Measurements from ENCODE around the gene BEX4. TPM values are rescaled to one million over a fixed set of nuclear protein-coding genes. Genes with fewer than 3 reads are reported as not detected.

BEX4 gene
- total and polyA plus RNA-seq, 2 donors (not counting 3 experiments of a cell fraction or from before 2014, with no cell fraction given), result 17.8 to 30.3 TPM

DNA sequence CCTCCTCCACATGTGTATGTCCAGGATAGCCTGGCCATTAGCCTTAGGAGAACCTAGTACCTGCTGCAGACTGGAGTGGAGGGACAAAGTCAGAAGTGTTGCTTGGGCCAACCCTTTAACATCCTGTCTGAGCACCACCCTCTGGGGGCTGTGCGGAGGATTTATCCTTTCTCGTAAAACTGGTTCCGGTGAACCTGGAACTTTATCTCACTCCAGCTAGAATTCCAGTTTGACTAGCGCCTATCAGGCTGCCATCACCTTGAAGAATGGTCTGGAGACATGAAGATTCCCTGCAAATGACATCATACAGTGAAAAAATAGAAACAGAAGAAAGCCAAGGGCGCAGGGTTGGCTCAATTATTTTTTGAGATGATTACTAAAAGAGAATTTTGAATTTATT, 36.1 kb downstream of the BEX4 start:
- dilution Hi-C loops (cut with MboI; ENCODE audit: extremely low pct_ligation_motif_present, low sequenced_read_pairs), result no loop called here
- CTCF ChIA-PET, result interaction anchor here (1.3 kb wide), 1 partner anchor 40 kb away, joined by 5 read pairs; no protein-coding TSS in a partner anchor
- H3K9me3 ChIP-seq (replicated peaks; ENCODE audit: control insufficient read depth, insufficient read depth, low read length), result no peaks in the 10 kb centered on the region
- TF ChIP-seq MYC (IDR thresholded peaks at IDR 0.05; ENCODE audit: low read depth, low read length) (no peak), FOS (IDR thresholded peaks at IDR 0.05; ENCODE audit: borderline replicate concordance, insufficient read depth, low read length) (no peak), EZH2 (IDR thresholded peaks at IDR 0.05; ENCODE audit: borderline replicate concordance, low read depth, low read length, severe bottlenecking) (no peak), POLR2A (IDR thresholded peaks at IDR 0.05; ENCODE audit: low read depth, low read length) (no peak), GATA2 (IDR thresholded peaks at IDR 0.05; ENCODE audit: insufficient read depth, insufficient read length, low read depth, low read length) (no peak), JUN (IDR thresholded peaks at IDR 0.05; ENCODE audit: borderline replicate concordance, insufficient read depth, insufficient read length, low read depth) (no peak), POLR2AphosphoS5 (IDR thresholded peaks at IDR 0.05; ENCODE audit: insufficient read depth, low read depth, low read length) (no peak)
- TF ChIP-seq, protein P1, sequence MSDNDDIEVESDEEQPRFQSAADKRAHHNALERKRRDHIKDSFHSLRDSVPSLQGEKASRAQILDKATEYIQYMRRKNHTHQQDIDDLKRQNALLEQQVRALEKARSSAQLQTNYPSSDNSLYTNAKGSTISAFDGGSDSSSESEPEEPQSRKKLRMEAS (IDR thresholded peaks at IDR 0.05; ENCODE audit: insufficient read depth, insufficient read length), result no peak
- TF ChIP-seq, protein P2, sequence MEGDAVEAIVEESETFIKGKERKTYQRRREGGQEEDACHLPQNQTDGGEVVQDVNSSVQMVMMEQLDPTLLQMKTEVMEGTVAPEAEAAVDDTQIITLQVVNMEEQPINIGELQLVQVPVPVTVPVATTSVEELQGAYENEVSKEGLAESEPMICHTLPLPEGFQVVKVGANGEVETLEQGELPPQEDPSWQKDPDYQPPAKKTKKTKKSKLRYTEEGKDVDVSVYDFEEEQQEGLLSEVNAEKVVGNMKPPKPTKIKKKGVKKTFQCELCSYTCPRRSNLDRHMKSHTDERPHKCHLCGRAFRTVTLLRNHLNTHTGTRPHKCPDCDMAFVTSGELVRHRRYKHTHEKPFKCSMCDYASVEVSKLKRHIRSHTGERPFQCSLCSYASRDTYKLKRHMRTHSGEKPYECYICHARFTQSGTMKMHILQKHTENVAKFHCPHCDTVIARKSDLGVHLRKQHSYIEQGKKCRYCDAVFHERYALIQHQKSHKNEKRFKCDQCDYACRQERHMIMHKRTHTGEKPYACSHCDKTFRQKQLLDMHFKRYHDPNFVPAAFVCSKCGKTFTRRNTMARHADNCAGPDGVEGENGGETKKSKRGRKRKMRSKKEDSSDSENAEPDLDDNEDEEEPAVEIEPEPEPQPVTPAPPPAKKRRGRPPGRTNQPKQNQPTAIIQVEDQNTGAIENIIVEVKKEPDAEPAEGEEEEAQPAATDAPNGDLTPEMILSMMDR (IDR thresholded peaks at IDR 0.05; ENCODE audit: extremely low read depth in 1 of 2, insufficient read depth in 1 of 2, low read depth in 1 of 2, low read length in 2 of 2), result no peak
- no peak for FAIRE-seq
- H2AFZ ChIP-seq (ENCODE audit: low read depth, low read length), result no peak overlapping the region
- no TSS peak for BruUV-seq (replicated peaks)
- intact Hi-C loops (cut with micrococcal nuclease), result no loop called here
- POLR2A ChIA-PET, result no interaction called here
- no peak for DNase-seq (ENCODE audit: low read depth, low spot score)
- H3K4me2 ChIP-seq (ENCODE audit: insufficient read depth, low read length), result no peak overlapping the region
- no peaks in the 10 kb centered on the region for H3K9me1 ChIP-seq (replicated peaks; ENCODE audit: control insufficient read depth, extremely low read depth, insufficient read depth, low read length)
- no peak overlapping the region for H3K27ac ChIP-seq (ENCODE audit: insufficient read depth, low read depth, low read length)
- no peak overlapping the region for H3K9ac ChIP-seq (replicated peaks; ENCODE audit: extremely low read depth, insufficient read depth, low read length)
- H3K36me3 ChIP-seq (ENCODE audit: control insufficient read depth in 2 of 2, extremely low read depth in 1 of 2, insufficient read depth in 2 of 2, low read length in 2 of 2), result no peaks in the 10 kb centered on the region
- peaks cover 12% of the 10 kb centered on the region for H3K4me1 ChIP-seq (ENCODE audit: control insufficient read depth, extremely low read depth, insufficient read depth, low read length)
- H4K20me1 ChIP-seq (replicated peaks; ENCODE audit: control insufficient read depth, extremely low read depth, insufficient read depth, low read length), result no peaks in the 10 kb centered on the region
- no peaks in the 10 kb centered on the region for H3K27me3 ChIP-seq (ENCODE audit: control insufficient read depth in 2 of 2, insufficient read depth in 2 of 2, low read length in 2 of 2)
- H3K4me3 ChIP-seq (replicated peaks in 1 of 3; ENCODE audit: insufficient read depth in 1 of 3, low read depth in 1 of 3, low read length in 3 of 3), result no peak overlapping the region
- H3K79me2 ChIP-seq (ENCODE audit: control insufficient read depth, insufficient read depth, low read length), result peaks cover 15% of the 10 kb centered on the region

Data from endothelial cell of umbilical vein (primary cell).